Activated naive CD8-positive, alpha-beta T cell treated with anti-CD3 and anti-CD28 coated beads for 36 hours (primary cell): ENCODE results near the gene ANXA8. TPM values are rescaled to one million over a fixed set of nuclear protein-coding genes. Genes with fewer than 3 reads are reported as not detected.

Experiments
- DNase-seq: peaks from one replicate; pipeline ENCODE4 v3.0.0; 2021
- H3K27ac Mint-ChIP-seq: one replicate; pipeline ENCODE4 v1.8.0; 2022; ENCODE audit warnings: mild to moderate bottlenecking, moderate library complexity, mixed read lengths
- H3K27me3 Mint-ChIP-seq: one replicate; pipeline ENCODE4 v1.8.0; 2022; ENCODE audit warnings: mild to moderate bottlenecking, mixed read lengths
- H3K36me3 Mint-ChIP-seq: one replicate; pipeline ENCODE4 v1.8.0; 2021; ENCODE audit warnings: mild to moderate bottlenecking, mixed read lengths
- H3K4me1 Mint-ChIP-seq: one replicate; pipeline ENCODE4 v1.8.0; 2021; ENCODE audit warnings: mixed read lengths
- H3K4me3 Mint-ChIP-seq: one replicate; pipeline ENCODE4 v1.8.0; 2022; ENCODE audit warnings: mild to moderate bottlenecking, moderate library complexity, mixed read lengths
- H3K9me3 Mint-ChIP-seq: one replicate; pipeline ENCODE4 v1.8.0; 2022; ENCODE audit warnings: mixed read lengths
- total RNA-seq, 2 experiments: library from RNA; stranded (reverse); gene quantifications; one replicate each; pipeline ENCODE4 v1.2.3, GENCODE V29; 2021

The ANXA8 gene
- total RNA-seq, 2 experiments from 2014 or later: not detected

DNA sequence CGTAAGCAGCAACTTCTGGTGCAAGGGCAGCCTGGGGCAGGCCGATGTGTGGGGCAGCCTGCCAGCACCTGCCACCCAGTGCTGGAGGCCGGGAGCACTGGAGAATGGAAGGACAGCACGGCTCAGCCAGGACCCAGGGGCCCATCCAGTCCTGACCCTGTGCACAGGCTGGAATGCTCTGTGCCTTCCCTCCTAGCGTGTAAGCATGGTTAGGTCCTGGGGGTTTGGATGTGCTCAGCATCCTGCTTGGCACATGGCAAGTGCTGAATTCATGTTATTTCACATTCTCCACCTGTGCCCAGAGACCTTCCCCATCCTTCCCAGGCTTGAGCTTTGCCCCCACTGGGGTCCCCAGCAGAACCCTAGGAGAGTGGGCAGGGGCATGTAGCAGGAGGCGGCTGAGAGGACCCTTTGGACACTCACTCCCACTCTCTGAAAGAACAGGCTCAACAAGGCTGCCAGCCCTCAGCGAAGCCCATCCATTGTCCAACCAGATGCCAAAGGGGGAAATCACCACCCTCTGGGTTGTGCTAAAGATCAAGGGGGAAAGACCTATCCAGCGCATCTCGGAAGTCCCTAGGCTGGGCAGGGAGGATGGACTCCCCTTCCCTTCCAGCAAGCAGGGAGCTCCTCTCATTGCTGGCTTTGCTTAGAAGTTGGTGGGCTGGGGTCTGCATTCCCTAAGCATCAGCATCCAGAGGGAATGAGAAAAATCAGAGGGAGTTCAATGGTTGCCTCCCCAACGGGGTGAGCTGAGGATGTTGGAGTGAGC lies 29.7 kb downstream of the ANXA8 start:
- no peak for DNase-seq
- Mint-ChIP-seq H3K4me3 (no peak overlapping the region), H3K36me3 (no peaks in the 10 kb centered on the region), H3K27ac (no peak overlapping the region), H3K27me3 (no peaks in the 10 kb centered on the region), H3K9me3 (no peaks in the 10 kb centered on the region), H3K4me1 (no peaks in the 10 kb centered on the region)

DNA sequence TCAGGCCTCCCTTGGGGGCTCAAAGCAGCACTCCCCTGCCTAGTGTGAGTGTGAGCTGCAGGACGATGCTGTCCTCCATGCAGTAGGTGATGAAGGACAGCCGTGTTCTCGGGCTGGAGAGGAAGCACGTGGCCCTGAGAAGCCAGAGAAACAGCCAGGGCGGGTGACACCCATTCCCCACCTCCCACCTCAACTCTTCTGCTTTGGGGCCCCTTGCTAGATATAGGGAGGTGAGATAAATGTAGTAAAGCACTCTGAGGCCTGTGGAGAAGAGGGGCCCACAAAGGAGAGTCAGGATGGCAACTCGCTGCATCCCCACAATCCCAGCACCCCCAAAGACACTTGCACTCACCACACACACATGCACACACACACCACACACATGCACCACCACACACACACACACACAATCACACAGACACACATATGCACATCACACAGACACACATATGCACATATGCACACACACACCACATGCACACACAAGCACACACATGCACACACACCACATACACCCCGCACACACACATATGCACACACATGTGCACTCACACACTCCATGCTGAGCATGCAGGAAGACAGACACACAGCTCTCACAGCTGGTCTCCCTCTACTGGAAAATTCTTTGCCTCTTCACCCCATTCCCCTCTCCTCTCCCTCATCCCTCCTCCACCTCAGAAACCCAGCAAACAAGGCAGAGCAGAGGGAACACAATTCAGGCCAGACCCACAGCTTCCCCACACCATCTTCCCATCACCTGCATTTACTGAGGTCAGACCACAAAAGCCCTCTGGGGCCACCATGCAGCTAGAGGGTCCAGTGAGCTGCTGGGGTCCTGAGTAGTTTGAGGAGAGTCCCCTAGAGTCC lies 30.5 kb downstream of the ANXA8 start:
- Mint-ChIP-seq H3K4me1 (peaks cover 7% of the 10 kb centered on the region), H3K36me3 (no peaks in the 10 kb centered on the region), H3K27ac (no peak overlapping the region), H3K27me3 (no peaks in the 10 kb centered on the region), H3K4me3 (no peak overlapping the region), H3K9me3 (no peaks in the 10 kb centered on the region)
- DNase-seq: no peak

DNA sequence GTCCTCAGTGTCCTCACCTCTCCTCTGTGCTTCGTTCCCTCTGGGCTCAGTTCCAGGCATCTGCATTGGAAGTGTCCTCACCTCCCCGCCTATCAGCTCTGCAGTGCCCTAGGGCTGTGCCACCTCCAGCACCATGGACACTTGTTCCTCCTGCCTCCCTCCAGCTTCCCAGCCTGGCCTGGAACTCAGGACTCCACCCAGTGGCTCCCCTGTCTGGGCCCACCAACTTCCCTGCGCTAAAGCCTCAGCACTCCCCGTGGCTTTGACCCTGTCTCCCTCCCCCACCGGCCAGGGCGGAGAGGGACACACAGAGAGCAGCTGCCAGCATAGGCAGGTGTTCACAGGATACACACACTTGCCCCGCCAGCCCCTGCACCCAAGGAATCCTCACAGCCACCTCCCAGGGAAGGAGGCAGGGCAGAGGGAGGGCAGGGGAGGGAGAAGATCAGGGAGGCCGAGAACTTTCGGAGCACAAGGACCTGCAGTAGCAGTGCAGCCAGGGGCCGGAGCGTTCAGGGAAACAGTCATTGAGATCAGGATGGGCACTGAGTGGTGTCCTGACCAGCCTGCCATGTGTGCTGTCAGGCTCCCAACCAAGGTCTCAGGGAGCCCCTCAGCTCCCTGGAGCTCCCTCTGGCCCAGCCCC lies 31.3 kb downstream of the ANXA8 start:
- no peaks in the 10 kb centered on the region for H3K9me3 Mint-ChIP-seq
- no peaks in the 10 kb centered on the region for H3K27me3 Mint-ChIP-seq
- H3K27ac Mint-ChIP-seq: no peak overlapping the region
- peaks cover 8% of the 10 kb centered on the region for H3K4me1 Mint-ChIP-seq
- no peak for DNase-seq
- H3K36me3 Mint-ChIP-seq: no peaks in the 10 kb centered on the region
- no peak overlapping the region for H3K4me3 Mint-ChIP-seq

DNA sequence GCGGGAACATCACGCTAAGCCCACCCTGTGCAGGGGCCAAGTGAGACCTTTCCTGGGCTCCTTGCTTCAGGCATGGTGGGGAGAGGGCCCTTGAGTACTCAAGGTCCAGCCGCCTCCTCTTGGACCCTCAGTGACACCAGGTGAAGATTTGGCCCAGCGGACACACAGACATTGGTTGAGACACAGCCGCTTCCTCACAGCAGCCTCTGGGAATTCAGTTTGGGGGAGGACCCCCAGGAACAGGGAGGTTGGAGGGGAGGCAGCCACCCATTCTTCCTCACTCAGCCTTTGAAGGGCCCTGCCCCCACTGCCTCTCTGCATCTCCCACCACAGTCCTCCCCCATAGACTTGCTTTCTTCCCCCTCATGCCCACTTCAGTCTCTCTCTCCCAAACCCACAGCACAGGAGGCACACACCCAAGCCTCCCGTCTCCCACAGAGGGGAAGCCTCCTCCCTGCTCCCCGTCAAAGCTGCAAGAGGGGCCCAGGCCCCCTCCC lies 31.9 kb downstream of the ANXA8 start:
- no peak overlapping the region for H3K27ac Mint-ChIP-seq
- no peak for DNase-seq
- peaks cover 8% of the 10 kb centered on the region for H3K4me1 Mint-ChIP-seq
- no peak overlapping the region for H3K4me3 Mint-ChIP-seq
- H3K36me3 Mint-ChIP-seq: no peaks in the 10 kb centered on the region
- H3K27me3 Mint-ChIP-seq: no peaks in the 10 kb centered on the region
- H3K9me3 Mint-ChIP-seq: no peaks in the 10 kb centered on the region

DNA sequence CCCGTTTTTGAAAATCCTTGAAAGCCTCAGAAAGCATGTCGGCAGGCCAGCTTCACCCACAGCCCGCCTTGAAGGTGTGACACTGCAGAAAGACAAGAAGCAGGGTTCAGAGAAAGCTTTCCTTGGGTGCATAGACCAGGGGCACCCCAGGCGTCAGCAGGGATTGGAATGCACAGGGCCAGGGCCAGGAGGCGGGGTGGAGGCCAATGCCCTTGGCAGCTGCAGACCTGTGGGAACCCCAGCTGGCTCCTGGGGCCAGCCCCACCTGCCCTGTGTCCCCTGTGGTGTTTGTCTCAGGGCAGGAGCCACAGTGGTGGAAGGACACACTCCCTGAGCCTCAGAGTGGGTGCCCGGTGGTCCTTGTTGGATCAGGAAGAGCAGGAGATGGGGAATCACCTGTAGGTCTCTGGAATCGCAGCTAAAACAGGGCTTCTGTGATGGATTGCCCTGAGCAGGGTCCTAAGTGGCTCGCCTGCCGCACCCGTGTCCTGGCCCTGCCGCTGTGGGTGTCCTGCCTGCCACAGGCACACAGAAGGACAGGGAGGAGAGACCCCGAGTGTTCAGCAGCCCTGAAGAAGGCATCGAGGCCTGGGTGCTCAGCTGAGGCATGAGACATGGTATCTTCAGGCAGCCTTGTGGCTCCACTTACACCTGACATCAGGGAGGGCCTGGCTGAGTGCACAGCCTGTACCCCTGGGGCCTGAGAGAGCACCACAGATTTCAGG lies 32.5 kb downstream of the ANXA8 start:
- Mint-ChIP-seq H3K4me3 (no peak overlapping the region), H3K9me3 (no peaks in the 10 kb centered on the region), H3K27ac (no peak overlapping the region)

DNA sequence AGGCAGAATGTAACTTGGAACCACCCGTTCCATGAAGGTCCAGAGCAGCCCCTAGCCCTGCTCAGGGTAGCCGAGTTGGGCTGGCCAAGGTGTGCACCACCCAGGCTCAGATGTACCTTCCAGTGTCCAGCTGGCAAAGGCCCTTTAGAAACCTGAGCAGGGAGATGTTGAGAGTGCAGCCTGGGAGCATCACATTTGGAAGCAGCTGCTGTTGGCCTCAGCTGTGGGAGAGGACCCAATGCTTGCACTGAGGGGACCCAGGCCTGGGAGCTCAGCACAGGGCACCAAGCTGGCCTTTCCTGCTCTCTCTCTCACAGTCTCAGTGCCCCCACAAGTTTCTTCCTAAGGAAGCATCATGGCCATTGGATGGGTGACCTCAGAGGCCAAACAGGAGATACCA lies 33.5 kb downstream of the ANXA8 start:
- peaks cover 8% of the 10 kb centered on the region for H3K4me1 Mint-ChIP-seq
- H3K9me3 Mint-ChIP-seq: peaks cover 6% of the 10 kb centered on the region
- H3K4me3 Mint-ChIP-seq: no peak overlapping the region
- H3K36me3 Mint-ChIP-seq: no peaks in the 10 kb centered on the region
- no peaks in the 10 kb centered on the region for H3K27me3 Mint-ChIP-seq
- no peak for DNase-seq
- no peak overlapping the region for H3K27ac Mint-ChIP-seq

More for the DNA sequence above, 32.5 kb downstream of the ANXA8 start:
- no peaks in the 10 kb centered on the region for H3K36me3 Mint-ChIP-seq
- H3K4me1 Mint-ChIP-seq: peaks cover 8% of the 10 kb centered on the region
- no peak for DNase-seq
- no peaks in the 10 kb centered on the region for H3K27me3 Mint-ChIP-seq

DNA sequence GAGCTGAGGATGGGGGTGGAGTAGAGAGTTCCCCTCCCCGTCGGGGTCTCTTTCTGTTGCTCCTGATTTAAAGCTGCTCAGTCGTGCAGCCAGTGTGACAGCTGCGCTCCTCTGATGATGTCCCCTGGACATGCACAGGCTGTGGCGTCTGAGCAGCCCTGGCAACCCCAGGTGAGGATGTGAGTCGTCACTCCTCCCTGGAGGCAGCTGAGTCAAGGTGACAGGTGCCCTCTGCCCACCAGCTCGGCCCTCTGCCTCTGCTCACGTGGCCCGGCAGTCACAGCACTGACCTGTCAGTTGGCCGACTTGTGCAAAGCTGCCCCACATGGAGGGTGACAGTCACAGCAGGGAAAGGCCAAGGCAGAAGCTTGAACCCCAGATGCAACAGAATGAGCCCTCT lies 33.9 kb downstream of the ANXA8 start:
- no peak for DNase-seq
- H3K27ac Mint-ChIP-seq: no peak overlapping the region
- H3K27me3 Mint-ChIP-seq: no peaks in the 10 kb centered on the region
- H3K9me3 Mint-ChIP-seq: peaks cover 10% of the 10 kb centered on the region
- peaks cover 8% of the 10 kb centered on the region for H3K4me1 Mint-ChIP-seq
- H3K36me3 Mint-ChIP-seq: no peaks in the 10 kb centered on the region
- no peak overlapping the region for H3K4me3 Mint-ChIP-seq

DNA sequence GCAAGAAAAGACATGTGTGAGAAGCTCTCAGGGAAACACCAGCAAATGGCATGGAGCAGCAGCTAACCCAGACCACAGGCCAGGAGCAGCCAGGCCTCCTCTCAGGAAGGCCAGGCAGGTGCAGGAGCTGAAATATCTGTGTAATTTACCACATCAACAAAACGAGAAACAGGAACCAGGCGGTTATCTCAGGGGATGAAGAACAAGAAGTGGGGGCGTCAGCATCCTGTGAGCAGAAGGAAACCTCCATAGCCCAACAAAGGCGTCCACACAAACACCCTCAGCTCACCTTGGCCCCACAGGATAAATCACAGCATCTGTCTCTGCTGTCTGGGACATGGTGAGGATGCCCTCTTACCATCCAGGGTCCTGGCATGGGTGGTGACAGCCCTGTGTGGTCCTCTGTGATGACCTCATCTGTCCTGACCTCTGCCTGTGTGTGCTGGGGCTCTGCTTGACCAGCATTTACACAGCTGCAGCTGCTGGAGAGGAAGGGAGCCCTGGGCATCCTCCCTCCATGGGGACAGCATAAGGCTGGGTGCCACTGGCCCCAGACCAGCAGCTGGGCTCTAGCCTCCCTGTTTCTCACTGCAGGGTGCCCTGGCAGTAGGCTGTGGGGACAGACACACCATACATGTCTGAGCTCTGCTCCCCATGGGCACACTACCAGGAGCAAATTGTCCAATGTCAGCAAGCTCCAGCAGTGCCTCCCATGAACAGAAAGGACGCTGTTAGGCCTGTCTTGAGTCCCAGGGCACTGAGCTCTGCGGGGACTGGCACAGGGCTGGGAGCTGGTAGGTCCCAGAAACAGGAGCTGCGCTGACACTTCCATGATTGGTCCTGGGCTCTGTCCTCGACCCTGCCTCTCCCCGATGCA lies 34.6 kb downstream of the ANXA8 start:
- Mint-ChIP-seq H3K4me3 (no peak overlapping the region), H3K9me3 (peaks cover 10% of the 10 kb centered on the region), H3K27me3 (no peaks in the 10 kb centered on the region), H3K36me3 (no peaks in the 10 kb centered on the region), H3K4me1 (peaks cover 8% of the 10 kb centered on the region), H3K27ac (no peak overlapping the region)
- no peak for DNase-seq

DNA sequence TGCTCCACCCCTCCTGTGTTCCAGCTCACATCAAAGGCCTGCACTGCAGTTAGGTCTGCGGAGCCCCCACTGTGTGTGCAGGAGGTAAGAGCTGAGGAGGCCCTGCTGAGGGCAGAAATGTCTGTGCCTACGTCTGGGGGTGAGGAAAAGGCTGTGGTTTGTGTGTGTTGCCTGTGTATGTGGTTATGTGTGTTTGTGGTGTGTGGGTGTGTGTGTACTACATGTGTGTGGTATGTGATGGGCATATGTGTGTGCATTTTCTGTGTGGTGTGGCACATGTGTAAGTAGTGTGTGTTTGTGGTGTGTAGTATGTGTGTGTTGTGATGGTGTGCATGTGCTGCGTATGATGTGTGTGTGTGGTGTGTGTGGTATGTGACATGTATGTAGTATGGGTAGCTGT lies 36.2 kb downstream of the ANXA8 start:
- no peak overlapping the region for H3K4me3 Mint-ChIP-seq
- no peaks in the 10 kb centered on the region for H3K36me3 Mint-ChIP-seq
- H3K9me3 Mint-ChIP-seq: peaks cover 10% of the 10 kb centered on the region
- DNase-seq: no peak
- H3K4me1 Mint-ChIP-seq: peaks cover 8% of the 10 kb centered on the region
- H3K27ac Mint-ChIP-seq: no peak overlapping the region
- no peaks in the 10 kb centered on the region for H3K27me3 Mint-ChIP-seq

DNA sequence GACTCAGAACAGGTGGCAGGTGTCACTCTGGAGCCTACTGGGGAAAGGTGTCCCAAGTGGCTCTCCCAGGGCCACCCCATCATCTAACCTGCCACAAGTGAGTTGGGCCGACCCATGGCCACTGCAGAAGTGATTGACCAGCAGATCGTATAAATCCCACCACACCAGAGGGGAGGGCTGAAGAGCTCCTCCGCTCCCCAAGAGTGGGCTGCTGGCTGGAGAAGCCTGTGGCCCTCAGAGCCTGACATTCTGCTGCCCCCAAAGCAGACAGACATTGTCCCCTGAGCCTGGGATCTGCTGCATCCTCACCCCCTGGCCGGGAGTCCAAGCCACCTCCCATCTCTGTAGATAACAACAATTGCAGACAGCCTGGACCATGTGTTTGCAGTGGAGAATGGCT lies 36.7 kb downstream of the ANXA8 start:
- Mint-ChIP-seq H3K27ac (no peak overlapping the region), H3K27me3 (no peaks in the 10 kb centered on the region), H3K9me3 (peaks cover 10% of the 10 kb centered on the region), H3K4me1 (peaks cover 8% of the 10 kb centered on the region), H3K36me3 (no peaks in the 10 kb centered on the region), H3K4me3 (no peak overlapping the region)
- no peak for DNase-seq

DNA sequence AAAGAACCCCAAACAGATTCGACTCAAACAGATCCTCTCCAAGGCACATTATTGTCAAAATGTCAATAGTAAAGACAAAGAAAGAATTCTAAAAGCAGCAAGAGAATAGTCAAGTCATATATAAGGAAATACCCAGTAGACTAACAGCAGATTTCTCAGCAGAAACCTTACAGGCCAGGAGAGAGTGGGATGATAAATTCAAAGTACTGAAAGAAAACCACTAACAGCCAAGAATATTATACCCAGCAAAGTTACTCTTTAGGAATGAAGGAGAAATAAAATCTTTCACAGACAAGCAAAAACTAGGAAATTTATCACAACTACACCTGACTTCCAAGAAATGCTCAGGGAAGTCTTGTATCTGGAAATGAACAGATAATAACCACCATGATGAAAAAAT lies 38.2 kb downstream of the ANXA8 start:
- peaks cover 10% of the 10 kb centered on the region for H3K9me3 Mint-ChIP-seq

DNA sequence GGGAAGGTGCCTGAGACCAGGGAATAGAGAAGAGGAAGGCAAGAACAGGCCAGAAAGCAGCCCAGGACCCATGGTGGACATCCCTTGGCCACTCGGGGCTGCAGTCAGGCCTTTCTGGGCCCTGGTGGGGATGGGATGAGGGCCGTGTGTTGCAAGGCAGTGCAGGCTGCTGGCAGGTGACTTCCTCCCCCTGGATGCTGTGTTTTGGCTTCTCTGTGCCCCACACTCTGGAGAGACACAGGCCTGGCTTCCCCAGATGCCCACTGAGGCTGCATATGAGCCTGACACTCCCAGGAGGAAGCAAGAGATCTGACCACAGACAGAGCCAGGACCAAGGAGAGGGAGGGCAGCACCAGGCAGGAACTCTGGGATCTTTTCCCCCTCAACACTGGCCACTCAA lies 39.9 kb downstream of the ANXA8 start:
- Mint-ChIP-seq H3K27ac (no peak overlapping the region), H3K27me3 (peaks cover 6% of the 10 kb centered on the region), H3K36me3 (no peaks in the 10 kb centered on the region)

More for the DNA sequence above, 38.2 kb downstream of the ANXA8 start:
- Mint-ChIP-seq H3K4me3 (no peak overlapping the region), H3K27me3 (no peaks in the 10 kb centered on the region), H3K27ac (no peak overlapping the region), H3K4me1 (peaks cover 8% of the 10 kb centered on the region), H3K36me3 (no peaks in the 10 kb centered on the region)
- no peak for DNase-seq

DNA sequence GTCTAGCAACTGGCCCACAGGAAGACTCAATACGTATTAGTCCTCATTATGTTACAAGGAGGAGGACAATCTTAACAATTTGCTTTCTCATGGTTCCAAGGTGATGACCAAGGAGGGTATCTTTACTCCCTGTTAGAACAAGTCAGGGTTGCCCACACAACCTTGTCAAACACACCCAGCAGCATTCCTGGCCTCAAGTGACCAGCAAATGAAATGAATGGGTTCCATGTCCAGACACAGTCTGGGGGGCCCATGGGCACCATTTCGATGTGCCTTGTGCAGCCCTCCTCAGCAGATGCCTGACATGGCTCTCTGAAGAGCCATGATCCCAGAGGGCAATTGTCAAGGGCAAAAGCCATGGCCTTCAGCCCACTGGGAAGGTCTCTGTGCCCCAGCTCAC lies 40.8 kb downstream of the ANXA8 start:
- H3K4me1 Mint-ChIP-seq: no peaks in the 10 kb centered on the region
- H3K4me3 Mint-ChIP-seq: no peak overlapping the region
- H3K27ac Mint-ChIP-seq: no peak overlapping the region
- peaks cover 12% of the 10 kb centered on the region for H3K27me3 Mint-ChIP-seq
- DNase-seq: no peak
- H3K9me3 Mint-ChIP-seq: peaks cover 10% of the 10 kb centered on the region
- no peaks in the 10 kb centered on the region for H3K36me3 Mint-ChIP-seq

More for the DNA sequence above, 39.9 kb downstream of the ANXA8 start:
- Mint-ChIP-seq H3K4me1 (peaks cover 6% of the 10 kb centered on the region), H3K9me3 (peaks cover 10% of the 10 kb centered on the region), H3K4me3 (no peak overlapping the region)
- no peak for DNase-seq

DNA sequence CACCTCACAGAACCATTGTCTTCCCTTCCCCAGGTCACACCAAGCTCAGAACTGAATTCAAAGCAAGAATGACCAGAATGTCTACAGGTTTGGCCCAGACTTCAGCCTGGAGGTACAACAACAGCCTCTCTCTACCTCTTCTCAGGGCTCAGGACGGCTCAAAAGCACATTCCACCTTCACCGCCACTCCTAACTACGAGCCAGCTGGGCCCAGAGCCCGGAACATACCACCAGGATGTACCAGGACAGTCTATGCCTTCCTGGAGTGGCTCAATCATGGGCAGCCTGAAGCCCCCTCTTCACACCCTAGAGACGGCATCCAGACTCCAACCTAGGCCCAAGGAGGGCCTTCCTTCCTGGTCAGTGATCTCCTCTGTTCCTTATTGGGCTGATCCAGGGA lies 41.6 kb downstream of the ANXA8 start:
- no peak for DNase-seq
- peaks cover 12% of the 10 kb centered on the region for H3K9me3 Mint-ChIP-seq
- H3K36me3 Mint-ChIP-seq: no peaks in the 10 kb centered on the region
- H3K4me3 Mint-ChIP-seq: no peak overlapping the region
- peaks cover 12% of the 10 kb centered on the region for H3K27me3 Mint-ChIP-seq
- no peaks in the 10 kb centered on the region for H3K4me1 Mint-ChIP-seq
- no peak overlapping the region for H3K27ac Mint-ChIP-seq
